Activated naive CD4-positive, alpha-beta T cell treated with anti-CD3 and anti-CD28 coated beads for 36 hours (primary cell): ENCODE data around the gene SLC22A2. TPM values are rescaled to one million over a fixed set of nuclear protein-coding genes. Genes with fewer than 3 reads are reported as not detected.

Source experiments
- CTCF ChIA-PET: fragments of 350-600 bp; sonication (Branson Sonifier 250); formaldehyde crosslinking; loops from one replicate; lab custom pipeline; 2021; ENCODE audit warnings: antibody characterized with exemption; lab: Charles Lee
- DNase-seq: peaks from one replicate; pipeline ENCODE4 v3.0.0-alpha.2; 2020
- H3K27ac Mint-ChIP-seq: one replicate; pipeline ENCODE4 v1.8.0; 2021; ENCODE audit warnings: mild to moderate bottlenecking, mixed read lengths
- H3K27me3 Mint-ChIP-seq: one replicate; pipeline ENCODE4 v1.8.0; 2021; ENCODE audit warnings: low read depth, mixed read lengths
- H3K36me3 Mint-ChIP-seq: one replicate; pipeline ENCODE4 v1.8.0; 2021; ENCODE audit warnings: low read depth, mixed read lengths
- H3K4me1 Mint-ChIP-seq: one replicate; pipeline ENCODE4 v1.8.0; 2021; ENCODE audit warnings: low read depth, mixed read lengths
- H3K4me3 Mint-ChIP-seq: one replicate; pipeline ENCODE4 v1.8.0; 2021; ENCODE audit warnings: mild to moderate bottlenecking, moderate library complexity, mixed read lengths
- H3K9me3 Mint-ChIP-seq: one replicate; pipeline ENCODE4 v1.8.0; 2021; ENCODE audit warnings: mixed read lengths
- intact Hi-C: fragments of 100-400 bp; cut with micrococcal nuclease; formaldehyde crosslinking; loops from one replicate; pipeline ENCODE4 v1.15.1; 2023
- total RNA-seq, 2 experiments: library from RNA; stranded (reverse); gene quantifications; one replicate each; pipeline ENCODE4 v1.2.3, GENCODE V29; 2021

Gene SLC22A2
- total RNA-seq, 2 experiments from 2014 or later, result not detected

GRCh38 chr6:160218810-160219209, 39.8 kb downstream of the SLC22A2 start:
- no peak for DNase-seq
- Mint-ChIP-seq H3K27ac (no peak overlapping the region), H3K4me1 (no peaks in the 10 kb centered on the region), H3K4me3 (no peak overlapping the region), H3K9me3 (peaks cover 3% of the 10 kb centered on the region), H3K36me3 (no peaks in the 10 kb centered on the region), H3K27me3 (peaks cover 30% of the 10 kb centered on the region)
- intact Hi-C loops, result no loop called here
- CTCF ChIA-PET, result no interaction called here

- CTCF ChIA-PET, result no interaction called here
- Mint-ChIP-seq H3K4me1 (no peaks in the 10 kb centered on the region), H3K36me3 (no peaks in the 10 kb centered on the region), H3K27ac (no peak overlapping the region), H3K27me3 (peaks cover 40% of the 10 kb centered on the region), H3K4me3 (no peak overlapping the region), H3K9me3 (peaks cover 3% of the 10 kb centered on the region)
- intact Hi-C loops, result no loop called here
- no peak for DNase-seq
These were observed 40.8 kb downstream of the SLC22A2 start for GRCh38 chr6:160217863-160218262.

GRCh38 chr6:160217073-160217472, 41.5 kb downstream of the SLC22A2 start:
- Mint-ChIP-seq H3K36me3 (no peaks in the 10 kb centered on the region), H3K9me3 (peaks cover 3% of the 10 kb centered on the region), H3K27ac (no peak overlapping the region), H3K4me1 (no peaks in the 10 kb centered on the region), H3K27me3 (peaks cover 45% of the 10 kb centered on the region), H3K4me3 (no peak overlapping the region)
- CTCF ChIA-PET, result no interaction called here
- intact Hi-C loops, result no loop called here
- no peak for DNase-seq

GRCh38 chr6:160215232-160215631, 43.4 kb downstream of the SLC22A2 start:
- H3K9me3 Mint-ChIP-seq, result peaks cover 4% of the 10 kb centered on the region
- intact Hi-C loops, result no loop called here
- DNase-seq, result no peak
- H3K4me1 Mint-ChIP-seq, result no peaks in the 10 kb centered on the region
- peaks cover 59% of the 10 kb centered on the region for H3K27me3 Mint-ChIP-seq
- CTCF ChIA-PET, result no interaction called here
- H3K4me3 Mint-ChIP-seq, result no peak overlapping the region
- no peak overlapping the region for H3K27ac Mint-ChIP-seq
- H3K36me3 Mint-ChIP-seq, result no peaks in the 10 kb centered on the region

GRCh38 chr6:160207618-160208017, 51.0 kb downstream of the SLC22A2 start:
- no peaks in the 10 kb centered on the region for H3K4me1 Mint-ChIP-seq
- H3K4me3 Mint-ChIP-seq, result no peak overlapping the region
- H3K27me3 Mint-ChIP-seq, result peaks cover 27% of the 10 kb centered on the region
- DNase-seq, result no peak
- no peak overlapping the region for H3K27ac Mint-ChIP-seq
- intact Hi-C loops, result no loop called here
- peaks cover 12% of the 10 kb centered on the region for H3K9me3 Mint-ChIP-seq
- CTCF ChIA-PET, result interaction anchor here (0.7 kb wide), 1 partner anchor 90 kb away, joined by 3 read pairs; no protein-coding TSS in a partner anchor
- no peaks in the 10 kb centered on the region for H3K36me3 Mint-ChIP-seq

- CTCF ChIA-PET, result no interaction called here
- DNase-seq, result no peak
- H3K4me3 Mint-ChIP-seq, result no peak overlapping the region
- peaks cover 19% of the 10 kb centered on the region for H3K27me3 Mint-ChIP-seq
- H3K4me1 Mint-ChIP-seq, result no peaks in the 10 kb centered on the region
- no peaks in the 10 kb centered on the region for H3K36me3 Mint-ChIP-seq
- intact Hi-C loops, result no loop called here
- H3K27ac Mint-ChIP-seq, result no peak overlapping the region
- peaks cover 11% of the 10 kb centered on the region for H3K9me3 Mint-ChIP-seq
These were observed 53.9 kb downstream of the SLC22A2 start for GRCh38 chr6:160204710-160205109.

GRCh38 chr6:160203953-160204352, 54.7 kb downstream of the SLC22A2 start:
- intact Hi-C loops, result no loop called here
- no peak for DNase-seq
- peaks cover 19% of the 10 kb centered on the region for H3K27me3 Mint-ChIP-seq
- H3K9me3 Mint-ChIP-seq, result peaks cover 11% of the 10 kb centered on the region
- H3K4me3 Mint-ChIP-seq, result no peak overlapping the region
- H3K27ac Mint-ChIP-seq, result no peak overlapping the region
- no peaks in the 10 kb centered on the region for H3K36me3 Mint-ChIP-seq
- CTCF ChIA-PET, result no interaction called here
- no peaks in the 10 kb centered on the region for H3K4me1 Mint-ChIP-seq

- H3K4me1 Mint-ChIP-seq, result no peaks in the 10 kb centered on the region
- H3K27ac Mint-ChIP-seq, result no peak overlapping the region
- H3K36me3 Mint-ChIP-seq, result no peaks in the 10 kb centered on the region
- H3K9me3 Mint-ChIP-seq, result peaks cover 10% of the 10 kb centered on the region
- no peak for DNase-seq
- no peak overlapping the region for H3K4me3 Mint-ChIP-seq
- peaks cover 19% of the 10 kb centered on the region for H3K27me3 Mint-ChIP-seq
- CTCF ChIA-PET, result no interaction called here
- intact Hi-C loops, result no loop called here
These were observed 55.1 kb downstream of the SLC22A2 start for GRCh38 chr6:160203522-160203921.

- CTCF ChIA-PET, result no interaction called here
- intact Hi-C loops, result no loop called here
- DNase-seq, result no peak
- Mint-ChIP-seq H3K36me3 (no peaks in the 10 kb centered on the region), H3K27me3 (peaks cover 19% of the 10 kb centered on the region), H3K9me3 (peaks cover 8% of the 10 kb centered on the region), H3K4me3 (no peak overlapping the region), H3K4me1 (no peaks in the 10 kb centered on the region), H3K27ac (no peak overlapping the region)
These were observed 55.5 kb downstream of the SLC22A2 start for GRCh38 chr6:160203076-160203475.

- Mint-ChIP-seq H3K4me3 (no peak overlapping the region), H3K27ac (no peak overlapping the region), H3K4me1 (no peaks in the 10 kb centered on the region), H3K27me3 (peaks cover 23% of the 10 kb centered on the region), H3K9me3 (peaks cover 4% of the 10 kb centered on the region), H3K36me3 (no peaks in the 10 kb centered on the region)
- intact Hi-C loops, result no loop called here
- no peak for DNase-seq
- CTCF ChIA-PET, result no interaction called here
These were observed 56.2 kb downstream of the SLC22A2 start for GRCh38 chr6:160202411-160202810.

- DNase-seq, result no peak
- CTCF ChIA-PET, result no interaction called here
- Mint-ChIP-seq H3K4me3 (no peak overlapping the region), H3K9me3 (peaks cover 1% of the 10 kb centered on the region), H3K4me1 (no peaks in the 10 kb centered on the region), H3K27me3 (peaks cover 24% of the 10 kb centered on the region), H3K27ac (no peak overlapping the region), H3K36me3 (no peaks in the 10 kb centered on the region)
- intact Hi-C loops, result no loop called here
These were observed 57.6 kb downstream of the SLC22A2 start for GRCh38 chr6:160201061-160201460.

- intact Hi-C loops, result no loop called here
- peaks cover 15% of the 10 kb centered on the region for H3K9me3 Mint-ChIP-seq
- H3K27me3 Mint-ChIP-seq, result peaks cover 21% of the 10 kb centered on the region
- no peaks in the 10 kb centered on the region for H3K4me1 Mint-ChIP-seq
- DNase-seq, result no peak
- no peaks in the 10 kb centered on the region for H3K36me3 Mint-ChIP-seq
- H3K4me3 Mint-ChIP-seq, result no peak overlapping the region
- CTCF ChIA-PET, result no interaction called here
- H3K27ac Mint-ChIP-seq, result no peak overlapping the region
These were observed 59.9 kb downstream of the SLC22A2 start for GRCh38 chr6:160198606-160199211.

GRCh38 chr6:160197662-160198061, 61.0 kb downstream of the SLC22A2 start:
- no peak overlapping the region for H3K27ac Mint-ChIP-seq
- CTCF ChIA-PET, result no interaction called here
- H3K4me3 Mint-ChIP-seq, result no peak overlapping the region
- H3K4me1 Mint-ChIP-seq, result no peaks in the 10 kb centered on the region
- H3K36me3 Mint-ChIP-seq, result peaks cover 2% of the 10 kb centered on the region
- peaks cover 24% of the 10 kb centered on the region for H3K9me3 Mint-ChIP-seq
- DNase-seq, result no peak
- intact Hi-C loops, result no loop called here
- peaks cover 21% of the 10 kb centered on the region for H3K27me3 Mint-ChIP-seq
